Tibial artery (tissue), 4 donors: Measurements from ENCODE around the gene FANCC.
"Not testable (repeated sequence)": the region's sequence is repeated elsewhere in the genome, so short reads cannot be mapped to it uniquely, and the experiment has no call there.

Experiments used
- DNase-seq, 2 donors: peaks; one replicate each; pipeline ENCODE4 v3.0.0-alpha.2; 2019
- H3K27ac ChIP-seq, 2 donors: fragments of 200-600 bp; sonication (generic) in 1 of 2; 1 replicate in 1 of 2; 2 replicates in 1 of 2; pipeline ENCODE4 v1.5.1; 2018 to 2019; ENCODE audit warnings: mild to moderate bottlenecking in 1 of 2
- H3K27me3 ChIP-seq, 2 donors: fragments of 200-600 bp; sonication (generic) in 1 of 2; one replicate each; pipeline versions ENCODE4 v1.5.1 to v1.6.0; 2016 to 2019
- H3K36me3 ChIP-seq, 3 donors: fragments of 200-600 bp; sonication (generic) in 2 of 3; one replicate each; pipeline ENCODE4 v1.5.1; 2016 to 2019; ENCODE audit warnings: mild to moderate bottlenecking in 2 of 3
- H3K4me1 ChIP-seq, 4 donors: fragments of 200-600 bp; sonication (generic) in 2 of 4; 1 replicate in 3 of 4; 2 replicates in 1 of 4; pipeline ENCODE4 v1.5.1; 2016 to 2019
- H3K4me3 ChIP-seq, 2 donors: fragments of 200-600 bp; sonication (generic) in 1 of 2; 1 replicate in 1 of 2; 2 replicates in 1 of 2; pipeline ENCODE4 v1.5.1; 2018 to 2019; ENCODE audit warnings: mild to moderate bottlenecking in 2 of 2
- H3K9me3 ChIP-seq, 3 donors: fragments of 200-600 bp; sonication (generic) in 1 of 3; one replicate each; pipeline ENCODE4 v1.5.1; 2016 to 2019
- intact Hi-C: fragments of 100-400 bp; cut with DNase I; formaldehyde crosslinking; loops from one replicate; pipeline ENCODE4 v1.15.0; 2023; ENCODE audit warnings: low total_unique reads
- TF ChIP-seq, protein P1 (sequence below), 2 experiments: fragments of 200-600 bp in 1 of 2; fragments of 450-650 bp in 1 of 2; IDR thresholded peaks; one replicate each; pipeline ENCODE4 v1.5.1; 2017 to 2019; ENCODE audit warnings: antibody characterized with exemption in 2 of 2, mild to moderate bottlenecking in 1 of 2, moderate library complexity in 1 of 2

Gene FANCC

DNA sequence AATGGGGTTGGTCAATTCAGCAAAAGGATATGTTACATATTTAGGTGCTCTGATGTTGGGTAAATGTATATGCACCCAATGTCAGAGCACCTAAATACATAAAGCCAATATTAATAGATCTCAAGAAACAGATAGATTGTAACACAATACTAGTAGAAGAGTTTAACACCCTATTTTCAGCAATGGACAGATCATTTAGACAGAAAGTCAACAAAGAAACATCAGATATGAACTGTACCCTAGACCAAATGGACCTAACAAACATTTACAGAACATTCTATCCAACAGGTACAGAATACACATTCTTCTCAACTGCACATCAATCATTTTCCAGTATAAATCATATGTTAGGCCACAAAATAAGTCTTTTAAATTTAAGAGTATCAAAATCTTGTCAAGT, 35.2 kb downstream of the FANCC start:
- Histone ChIP-seq H3K36me3 (no peaks in the 10 kb centered on the region), H3K4me3 (no peak overlapping the region), H3K27ac (no peak overlapping the region), H3K27me3 (no peaks in the 10 kb centered on the region), H3K9me3 (peaks cover 0 to 17% (median 0%) of the 10 kb centered on the region in 3 donors), H3K4me1 (no peaks in the 10 kb centered on the region)
- intact Hi-C loops = no loop called here
- TF ChIP-seq, protein P1, sequence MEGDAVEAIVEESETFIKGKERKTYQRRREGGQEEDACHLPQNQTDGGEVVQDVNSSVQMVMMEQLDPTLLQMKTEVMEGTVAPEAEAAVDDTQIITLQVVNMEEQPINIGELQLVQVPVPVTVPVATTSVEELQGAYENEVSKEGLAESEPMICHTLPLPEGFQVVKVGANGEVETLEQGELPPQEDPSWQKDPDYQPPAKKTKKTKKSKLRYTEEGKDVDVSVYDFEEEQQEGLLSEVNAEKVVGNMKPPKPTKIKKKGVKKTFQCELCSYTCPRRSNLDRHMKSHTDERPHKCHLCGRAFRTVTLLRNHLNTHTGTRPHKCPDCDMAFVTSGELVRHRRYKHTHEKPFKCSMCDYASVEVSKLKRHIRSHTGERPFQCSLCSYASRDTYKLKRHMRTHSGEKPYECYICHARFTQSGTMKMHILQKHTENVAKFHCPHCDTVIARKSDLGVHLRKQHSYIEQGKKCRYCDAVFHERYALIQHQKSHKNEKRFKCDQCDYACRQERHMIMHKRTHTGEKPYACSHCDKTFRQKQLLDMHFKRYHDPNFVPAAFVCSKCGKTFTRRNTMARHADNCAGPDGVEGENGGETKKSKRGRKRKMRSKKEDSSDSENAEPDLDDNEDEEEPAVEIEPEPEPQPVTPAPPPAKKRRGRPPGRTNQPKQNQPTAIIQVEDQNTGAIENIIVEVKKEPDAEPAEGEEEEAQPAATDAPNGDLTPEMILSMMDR (IDR thresholded peaks at IDR 0.05) = no peak
- no peak for DNase-seq

DNA sequence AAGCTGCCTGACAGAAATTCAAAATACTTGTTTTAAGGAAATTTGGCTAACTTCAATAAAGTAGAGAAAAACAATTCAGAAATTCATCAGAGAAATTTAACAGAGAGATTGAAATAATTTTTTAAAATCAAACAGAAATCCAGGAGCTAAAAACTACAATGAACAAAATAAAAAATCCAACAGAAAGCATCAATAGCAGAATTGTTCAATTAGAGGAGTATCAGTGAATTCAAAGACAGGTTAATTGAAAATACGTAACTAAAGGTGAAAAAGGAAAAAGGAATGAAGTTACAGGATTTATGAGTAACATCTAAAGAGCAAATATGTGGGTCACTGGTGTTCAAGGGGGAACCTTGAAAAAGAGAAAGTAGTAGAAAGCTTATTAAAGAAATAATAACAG, 36.8 kb downstream of the FANCC start:
- no peaks in the 10 kb centered on the region for H3K36me3 ChIP-seq
- no peak overlapping the region for H3K27ac ChIP-seq
- TF ChIP-seq, protein P1 (IDR thresholded peaks at IDR 0.05) = no peak
- peaks cover 0 to 5% (median 0%) of the 10 kb centered on the region in 4 donors for H3K4me1 ChIP-seq
- H3K4me3 ChIP-seq = no peak overlapping the region
- no peaks in the 10 kb centered on the region for H3K27me3 ChIP-seq
- intact Hi-C loops = no loop called here
- DNase-seq = no peak
- H3K9me3 ChIP-seq = peaks cover 0 to 17% (median 0%) of the 10 kb centered on the region in 3 donors

DNA sequence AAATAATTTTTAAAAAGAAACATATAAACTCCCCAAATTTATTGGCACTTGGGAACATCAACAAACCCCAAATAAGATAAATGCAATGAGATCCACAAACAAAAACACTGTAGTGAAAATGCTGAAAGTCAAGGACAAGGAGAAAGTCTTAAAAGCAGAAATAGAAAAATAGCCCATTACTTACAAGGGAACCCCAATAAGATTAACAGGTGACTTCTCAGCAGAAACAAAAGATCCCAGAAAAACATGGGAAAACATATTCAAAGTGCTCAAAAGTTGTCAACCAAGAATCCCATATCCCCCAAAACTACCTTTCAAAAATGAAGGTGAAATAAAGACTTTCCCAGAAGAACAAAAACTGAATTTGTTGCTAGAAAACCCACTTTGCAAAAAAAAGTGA, 40.0 kb downstream of the FANCC start:
- no peaks in the 10 kb centered on the region for H3K27me3 ChIP-seq
- H3K4me3 ChIP-seq = no peak overlapping the region
- intact Hi-C loops = no loop called here
- H3K27ac ChIP-seq = no peak overlapping the region
- H3K36me3 ChIP-seq = no peaks in the 10 kb centered on the region
- DNase-seq = no peak
- TF ChIP-seq, protein P1 (IDR thresholded peaks at IDR 0.05) = no peak
- peaks cover 0 to 5% (median 0%) of the 10 kb centered on the region in 4 donors for H3K4me1 ChIP-seq
- H3K9me3 ChIP-seq = peaks cover 0 to 17% (median 0%) of the 10 kb centered on the region in 3 donors

DNA sequence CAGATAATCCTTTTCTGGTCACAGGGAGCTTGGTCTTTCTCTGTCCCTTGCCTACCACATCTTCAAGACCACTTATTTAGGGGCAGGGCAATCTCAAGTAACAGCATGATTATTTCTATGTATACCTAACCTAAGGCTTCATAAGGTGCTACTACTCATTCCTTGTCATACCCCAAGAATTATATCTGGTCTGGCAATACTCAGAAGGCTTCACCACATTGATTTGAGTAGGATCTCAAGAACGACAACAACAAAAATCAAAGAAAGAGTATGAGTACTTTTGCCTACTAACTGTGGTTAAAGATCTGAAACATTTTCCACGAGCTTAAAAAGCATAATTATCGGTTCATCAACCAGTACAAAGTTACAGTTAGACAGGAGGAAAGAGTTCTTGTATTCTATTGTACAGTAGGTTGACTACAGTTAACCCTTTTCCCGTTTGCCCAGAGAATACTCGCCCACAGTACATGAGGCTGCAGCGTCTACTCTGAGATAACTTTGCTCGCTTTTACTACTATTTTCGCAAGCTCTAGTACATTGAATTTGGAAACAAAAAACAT, 41.0 kb downstream of the FANCC start:
- intact Hi-C loops = no loop called here
- TF ChIP-seq, protein P1 (IDR thresholded peaks at IDR 0.05) = no peak
- Histone ChIP-seq H3K4me1 (peaks cover 0 to 5% (median 0%) of the 10 kb centered on the region in 4 donors), H3K27ac (no peak overlapping the region), H3K9me3 (peaks cover 0 to 17% (median 0%) of the 10 kb centered on the region in 3 donors), H3K27me3 (no peaks in the 10 kb centered on the region), H3K4me3 (no peak overlapping the region), H3K36me3 (no peaks in the 10 kb centered on the region)
- DNase-seq = no peak

DNA sequence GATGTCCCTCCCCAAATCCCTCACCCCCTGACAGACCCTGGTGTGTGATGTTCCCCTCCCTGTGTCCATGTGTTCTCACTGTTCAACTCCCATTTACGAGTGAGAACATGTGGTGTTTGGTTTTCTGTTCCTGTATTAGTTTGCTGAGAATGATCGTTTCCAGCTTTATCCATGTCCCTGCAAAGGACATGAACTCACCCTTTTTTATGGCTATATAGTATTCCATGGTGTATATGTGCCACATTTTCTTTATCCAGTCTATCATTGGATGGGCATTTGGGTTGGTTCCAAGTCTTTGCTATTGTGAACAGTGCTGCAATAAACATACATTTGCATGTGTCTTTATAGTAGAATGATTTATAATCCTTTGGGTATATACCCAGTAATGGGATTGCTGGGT, 43.3 kb downstream of the FANCC start:
- DNase-seq, H3K4me3 ChIP-seq, H3K4me1 ChIP-seq, H3K9me3 ChIP-seq, H3K27me3 ChIP-seq, intact Hi-C loops, H3K36me3 ChIP-seq, H3K27ac ChIP-seq: not testable (repeated sequence)

DNA sequence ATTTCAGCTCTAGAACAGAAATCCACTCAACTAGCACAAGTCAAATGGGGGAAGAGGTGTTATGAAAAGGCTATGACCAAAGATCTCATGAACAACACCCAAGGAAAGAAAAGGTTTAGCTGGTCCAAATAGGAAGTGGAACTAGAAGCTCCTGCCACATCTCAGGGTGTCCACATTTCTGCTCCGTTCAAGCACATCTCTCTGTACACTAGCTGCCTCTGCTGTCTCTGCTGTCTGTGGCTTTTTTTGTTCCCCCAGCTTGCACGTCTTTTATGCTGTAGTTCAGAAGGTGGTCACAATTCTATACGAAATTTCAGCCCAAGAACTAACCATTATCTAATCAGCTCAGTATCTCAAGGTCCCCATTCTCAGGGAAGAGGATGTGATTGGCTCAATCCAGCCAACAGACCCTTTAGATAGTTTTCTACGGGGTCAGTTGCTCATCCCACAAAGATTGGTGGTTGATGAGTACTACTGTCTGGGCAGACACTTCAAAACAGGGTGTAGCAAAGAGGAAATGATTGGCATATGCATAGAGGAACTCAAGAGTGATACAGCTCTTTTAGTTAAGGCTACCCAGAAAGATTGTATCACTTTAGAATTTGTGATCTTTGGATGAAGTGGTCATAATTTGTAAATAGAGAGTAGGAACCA, 44.0 kb downstream of the FANCC start:
- no peaks in the 10 kb centered on the region for H3K36me3 ChIP-seq
- no peaks in the 10 kb centered on the region for H3K27me3 ChIP-seq
- intact Hi-C loops = no loop called here
- H3K4me1 ChIP-seq = peaks cover 0 to 5% (median 0%) of the 10 kb centered on the region in 4 donors
- H3K9me3 ChIP-seq = no peaks in the 10 kb centered on the region
- no peak for DNase-seq
- TF ChIP-seq, protein P1 (IDR thresholded peaks at IDR 0.05) = no peak
- H3K4me3 ChIP-seq = no peak overlapping the region
- H3K27ac ChIP-seq = no peak overlapping the region
